ENCODE data around the gene GAL3ST1. TPM values are rescaled to one million over a fixed set of nuclear protein-coding genes. Genes with fewer than 3 reads are reported as not detected.

Gene GAL3ST1
- total RNA-seq, 2 experiments from 2014 or later: not detected

GRCh38 chr22:30582788-30583545, 8.5 kb upstream of the GAL3ST1 start:
- H3K4me3 ChIP-seq (ENCODE audit: low read depth, low read length, poor library complexity, severe bottlenecking): no peak overlapping the region
- H3K36me3 ChIP-seq (ENCODE audit: insufficient read depth, low read length): peaks cover 99% of the 10 kb centered on the region
- no peaks in the 10 kb centered on the region for H3K79me2 ChIP-seq (ENCODE audit: insufficient read depth, low read depth, low read length)

DNA sequence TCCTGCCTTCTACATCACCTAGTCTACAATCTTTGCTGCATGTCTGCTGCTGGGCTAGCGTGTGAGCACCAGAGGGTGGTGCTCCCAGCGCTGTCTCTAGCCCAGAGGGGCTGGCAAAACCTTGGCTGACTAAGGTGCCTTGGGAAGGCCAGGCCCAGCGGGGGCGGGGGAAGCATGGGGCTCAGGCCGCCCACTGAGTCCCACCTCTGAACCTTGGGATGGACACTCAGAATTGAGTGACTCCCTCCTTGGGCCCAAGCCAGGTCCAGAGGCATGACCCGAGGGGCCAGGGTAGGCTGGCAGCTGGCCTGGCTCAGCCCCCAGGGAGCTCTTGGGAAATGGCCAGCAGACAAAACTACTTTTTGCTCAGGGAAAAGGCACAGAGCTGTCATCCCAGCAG, 7.6 kb upstream of the GAL3ST1 start:
- ChIA-PET CTCF (ENCODE audit: unreplicated experiment) (no interaction called here), POLR2A (no interaction called here)
- H3K9me3 ChIP-seq (ENCODE audit: low read length): no peaks in the 10 kb centered on the region
- H3K4me3 ChIP-seq (ENCODE audit: low read depth, low read length, poor library complexity, severe bottlenecking): no peak overlapping the region
- peaks cover 98% of the 10 kb centered on the region for H3K36me3 ChIP-seq (ENCODE audit: insufficient read depth, low read length)
- no peaks in the 10 kb centered on the region for H4K20me1 ChIP-seq (ENCODE audit: insufficient read depth, low read length)
- intact Hi-C loops (cut with micrococcal nuclease; ENCODE audit: unreplicated experiment): no loop called here
- DNase-seq (ENCODE audit: low spot score): no peak
- TF ChIP-seq, protein P1, sequence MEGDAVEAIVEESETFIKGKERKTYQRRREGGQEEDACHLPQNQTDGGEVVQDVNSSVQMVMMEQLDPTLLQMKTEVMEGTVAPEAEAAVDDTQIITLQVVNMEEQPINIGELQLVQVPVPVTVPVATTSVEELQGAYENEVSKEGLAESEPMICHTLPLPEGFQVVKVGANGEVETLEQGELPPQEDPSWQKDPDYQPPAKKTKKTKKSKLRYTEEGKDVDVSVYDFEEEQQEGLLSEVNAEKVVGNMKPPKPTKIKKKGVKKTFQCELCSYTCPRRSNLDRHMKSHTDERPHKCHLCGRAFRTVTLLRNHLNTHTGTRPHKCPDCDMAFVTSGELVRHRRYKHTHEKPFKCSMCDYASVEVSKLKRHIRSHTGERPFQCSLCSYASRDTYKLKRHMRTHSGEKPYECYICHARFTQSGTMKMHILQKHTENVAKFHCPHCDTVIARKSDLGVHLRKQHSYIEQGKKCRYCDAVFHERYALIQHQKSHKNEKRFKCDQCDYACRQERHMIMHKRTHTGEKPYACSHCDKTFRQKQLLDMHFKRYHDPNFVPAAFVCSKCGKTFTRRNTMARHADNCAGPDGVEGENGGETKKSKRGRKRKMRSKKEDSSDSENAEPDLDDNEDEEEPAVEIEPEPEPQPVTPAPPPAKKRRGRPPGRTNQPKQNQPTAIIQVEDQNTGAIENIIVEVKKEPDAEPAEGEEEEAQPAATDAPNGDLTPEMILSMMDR (conservative IDR thresholded peaks at IDR 0.05; ENCODE audit: low read length): no peak
- TF ChIP-seq EZH2phosphoT487 (IDR thresholded peaks at IDR 0.05; ENCODE audit: borderline replicate concordance, low read depth, low read length): no peak
- no peak overlapping the region for H2AFZ ChIP-seq (ENCODE audit: low read length)
- no peaks in the 10 kb centered on the region for H3K9me2 ChIP-seq (ENCODE audit: insufficient read depth, low read length)
- no peaks in the 10 kb centered on the region for H3K79me2 ChIP-seq (ENCODE audit: insufficient read depth, low read depth, low read length)
- no peaks in the 10 kb centered on the region for H3K4me1 ChIP-seq (ENCODE audit: insufficient read depth, low read length, poor library complexity, severe bottlenecking)
- BruUV-seq (replicated peaks): no TSS peak
- no peak overlapping the region for H3K27ac ChIP-seq (ENCODE audit: low read depth, low read length, poor library complexity, severe bottlenecking)
- H3K4me2 ChIP-seq (ENCODE audit: low read length): no peak overlapping the region

More at GRCh38 chr22:30582788-30583545, 8.5 kb upstream of the GAL3ST1 start:
- no peak for TF ChIP-seq EZH2phosphoT487 (IDR thresholded peaks at IDR 0.05; ENCODE audit: borderline replicate concordance, low read depth, low read length)
- TF ChIP-seq, protein P1 (conservative IDR thresholded peaks at IDR 0.05; ENCODE audit: low read length): no peak
- no peaks in the 10 kb centered on the region for H3K4me1 ChIP-seq (ENCODE audit: insufficient read depth, low read length, poor library complexity, severe bottlenecking)
- no peak overlapping the region for H3K4me2 ChIP-seq (ENCODE audit: low read length)
- H3K27ac ChIP-seq (ENCODE audit: low read depth, low read length, poor library complexity, severe bottlenecking): no peak overlapping the region
- H2AFZ ChIP-seq (ENCODE audit: low read length): no peak overlapping the region
- H3K9me3 ChIP-seq (ENCODE audit: low read length): no peaks in the 10 kb centered on the region
- intact Hi-C loops (cut with micrococcal nuclease; ENCODE audit: unreplicated experiment): no loop called here
- H3K9me2 ChIP-seq (ENCODE audit: insufficient read depth, low read length): no peaks in the 10 kb centered on the region
- no peak for DNase-seq (ENCODE audit: low spot score)
- BruUV-seq (replicated peaks): no TSS peak
- CTCF ChIA-PET (ENCODE audit: unreplicated experiment): no interaction called here
- H4K20me1 ChIP-seq (ENCODE audit: insufficient read depth, low read length): no peaks in the 10 kb centered on the region
- POLR2A ChIA-PET: no interaction called here

- Histone ChIP-seq H3K36me3 (ENCODE audit: insufficient read depth, low read length) (peaks cover 98% of the 10 kb centered on the region), H3K9me3 (ENCODE audit: low read length) (no peaks in the 10 kb centered on the region), H2AFZ (ENCODE audit: low read length) (no peak overlapping the region), H3K4me3 (ENCODE audit: low read depth, low read length, poor library complexity, severe bottlenecking) (no peak overlapping the region), H3K27ac (ENCODE audit: low read depth, low read length, poor library complexity, severe bottlenecking) (no peak overlapping the region), H3K79me2 (ENCODE audit: insufficient read depth, low read depth, low read length) (no peaks in the 10 kb centered on the region), H3K4me1 (ENCODE audit: insufficient read depth, low read length, poor library complexity, severe bottlenecking) (no peaks in the 10 kb centered on the region), H3K4me2 (ENCODE audit: low read length) (no peak overlapping the region), H4K20me1 (ENCODE audit: insufficient read depth, low read length) (no peaks in the 10 kb centered on the region), H3K9me2 (ENCODE audit: insufficient read depth, low read length) (no peaks in the 10 kb centered on the region)
- POLR2A ChIA-PET: no interaction called here
- TF ChIP-seq EZH2phosphoT487 (IDR thresholded peaks at IDR 0.05; ENCODE audit: borderline replicate concordance, low read depth, low read length): no peak
- intact Hi-C loops (cut with micrococcal nuclease; ENCODE audit: unreplicated experiment): no loop called here
- DNase-seq (ENCODE audit: low spot score): no peak
- CTCF ChIA-PET (ENCODE audit: unreplicated experiment): no interaction called here
- BruUV-seq (replicated peaks): no TSS peak
Measured at GRCh38 chr22:30580896-30581295, 6.4 kb upstream of the GAL3ST1 start.
